K562 treated with DMSO at 1 percent for 48 hours (cell line): ENCODE data around the gene FAM181B. TPM values are rescaled to one million over a fixed set of nuclear protein-coding genes. Genes with fewer than 3 reads are reported as not detected.

Source experiments
- total RNA-seq: library from RNA; unstranded; fragments of 300-600 nt; gene quantifications from 2 replicates; pipeline ENCODE4 v1.2.3, GENCODE V29; 2022; ENCODE audit warnings: low replicate concordance; ENCODE audit errors: extremely low read depth

FAM181B gene, protein sequence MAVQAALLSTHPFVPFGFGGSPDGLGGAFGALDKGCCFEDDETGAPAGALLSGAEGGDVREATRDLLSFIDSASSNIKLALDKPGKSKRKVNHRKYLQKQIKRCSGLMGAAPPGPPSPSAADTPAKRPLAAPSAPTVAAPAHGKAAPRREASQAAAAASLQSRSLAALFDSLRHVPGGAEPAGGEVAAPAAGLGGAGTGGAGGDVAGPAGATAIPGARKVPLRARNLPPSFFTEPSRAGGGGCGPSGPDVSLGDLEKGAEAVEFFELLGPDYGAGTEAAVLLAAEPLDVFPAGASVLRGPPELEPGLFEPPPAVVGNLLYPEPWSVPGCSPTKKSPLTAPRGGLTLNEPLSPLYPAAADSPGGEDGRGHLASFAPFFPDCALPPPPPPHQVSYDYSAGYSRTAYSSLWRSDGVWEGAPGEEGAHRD
- total RNA-seq: not detected in 2 replicates

GRCh38 chr11:82733444-82734119, at the start of gene FAM181B:
Gene FAM181B (minus strand): TSS chr11:82733864. CDS start chr11:82733729, 135 bp downstream.

Other genes starting within 250 kb of the FAM181B start
- not detected in 2 replicates for gene PRCP, start 166.6 kb upstream of the FAM181B start, total RNA-seq
- gene DDIAS, start 167.9 kb upstream of the FAM181B start, total RNA-seq: not detected in 2 replicates